ENCODE results near the gene HSD3B7. TPM values are rescaled to one million over a fixed set of nuclear protein-coding genes. Genes with fewer than 3 reads are reported as not detected.

The HSD3B7 gene
- total RNA-seq, 1 experiment from 2014 or later, result 0.95 TPM

- Histone ChIP-seq H3K27me3 (replicated peaks; ENCODE audit: insufficient read depth, low read depth, low read length, poor library complexity) (no peaks in the 10 kb centered on the region), H3K4me1 (ENCODE audit: insufficient read depth, low read length, poor library complexity, severe bottlenecking) (peaks cover 10% of the 10 kb centered on the region), H3K4me3 (ENCODE audit: low read depth, low read length, poor library complexity, severe bottlenecking) (peak within 1 kb of the TSS; percentile 80), H3K36me3 (ENCODE audit: insufficient read depth, low read length, poor library complexity, severe bottlenecking) (peaks cover 37% of the 10 kb centered on the region), H3K9me3 (ENCODE audit: low read depth, low read length, poor library complexity, severe bottlenecking) (no peaks in the 10 kb centered on the region), H3K27ac (ENCODE audit: low read depth, low read length, poor library complexity, severe bottlenecking) (peak within 1 kb of the TSS; percentile 99)
- ChIA-PET POLR2A (ENCODE audit: low non-redundant PET) (no interaction called here), CTCF (no interaction called here)
- no TSS peak for BruUV-seq (replicated peaks)
- TF ChIP-seq EZH2 (IDR thresholded peaks at IDR 0.05; ENCODE audit: borderline replicate concordance, low read depth, low read length, poor library complexity, severe bottlenecking), result no peak
- TF ChIP-seq CTCF (conservative IDR thresholded peaks at IDR 0.05; ENCODE audit: low read depth, low read length), result no peak
- intact Hi-C loops (cut with micrococcal nuclease; ENCODE audit: unreplicated experiment), result loop anchor here (10.0 kb wide), 3 partner anchors 137 to 907 kb away; partner anchors contain the start of gene VKORC1
- peak; percentile 98 for DNase-seq (ENCODE audit: low spot score)
Measured at GRCh38 chr16:30957456-30958174, 27.4 kb upstream of the HSD3B7 start, which contains the start of gene SETD1A. Gene SETD1A, plus strand, starts transcription at chr16:30957754. Its CDS starts 978 bp downstream, at chr16:30958732.

GRCh38 chr16:30958175-30959079 lies 26.6 kb upstream of the HSD3B7 start:
- DNase-seq (ENCODE audit: low spot score), result no peak
- H3K4me1 ChIP-seq (ENCODE audit: insufficient read depth, low read length, poor library complexity, severe bottlenecking), result peaks cover 10% of the 10 kb centered on the region
- BruUV-seq (replicated peaks), result no TSS peak
- H3K36me3 ChIP-seq (ENCODE audit: insufficient read depth, low read length, poor library complexity, severe bottlenecking), result peaks cover 46% of the 10 kb centered on the region
- ChIA-PET CTCF (no interaction called here), POLR2A (ENCODE audit: low non-redundant PET) (no interaction called here)
- peak overlapping the region; percentile 99 for H3K27ac ChIP-seq (ENCODE audit: low read depth, low read length, poor library complexity, severe bottlenecking)
- intact Hi-C loops (cut with micrococcal nuclease; ENCODE audit: unreplicated experiment), result loop anchor here (10.0 kb wide), 3 partner anchors 136 to 906 kb away; partner anchors contain the start of gene VKORC1
- H3K9me3 ChIP-seq (ENCODE audit: low read depth, low read length, poor library complexity, severe bottlenecking), result no peaks in the 10 kb centered on the region
- H3K27me3 ChIP-seq (replicated peaks; ENCODE audit: insufficient read depth, low read depth, low read length, poor library complexity), result no peaks in the 10 kb centered on the region
- peak overlapping the region; percentile 80 for H3K4me3 ChIP-seq (ENCODE audit: low read depth, low read length, poor library complexity, severe bottlenecking)
- TF ChIP-seq EZH2 (IDR thresholded peaks at IDR 0.05; ENCODE audit: borderline replicate concordance, low read depth, low read length, poor library complexity, severe bottlenecking) (no peak), CTCF (conservative IDR thresholded peaks at IDR 0.05; ENCODE audit: low read depth, low read length) (no peak)

GRCh38 chr16:30961384-30961783 lies 23.6 kb upstream of the HSD3B7 start:
- no peak overlapping the region for H3K27ac ChIP-seq (ENCODE audit: low read depth, low read length, poor library complexity, severe bottlenecking)
- no TSS peak for BruUV-seq (replicated peaks)
- no peak for TF ChIP-seq CTCF (conservative IDR thresholded peaks at IDR 0.05; ENCODE audit: low read depth, low read length)
- TF ChIP-seq EZH2 (IDR thresholded peaks at IDR 0.05; ENCODE audit: borderline replicate concordance, low read depth, low read length, poor library complexity, severe bottlenecking), result no peak
- ChIA-PET CTCF (no interaction called here), POLR2A (ENCODE audit: low non-redundant PET) (interaction anchor here (0.6 kb wide), 1 partner anchor 818 kb away, joined by 4 read pairs; no protein-coding TSS in a partner anchor)
- H3K36me3 ChIP-seq (ENCODE audit: insufficient read depth, low read length, poor library complexity, severe bottlenecking), result peaks cover 72% of the 10 kb centered on the region
- H3K9me3 ChIP-seq (ENCODE audit: low read depth, low read length, poor library complexity, severe bottlenecking), result no peaks in the 10 kb centered on the region
- intact Hi-C loops (cut with micrococcal nuclease; ENCODE audit: unreplicated experiment), result no loop called here
- H3K27me3 ChIP-seq (replicated peaks; ENCODE audit: insufficient read depth, low read depth, low read length, poor library complexity), result no peaks in the 10 kb centered on the region
- H3K4me1 ChIP-seq (ENCODE audit: insufficient read depth, low read length, poor library complexity, severe bottlenecking), result peaks cover 10% of the 10 kb centered on the region
- no peak overlapping the region for H3K4me3 ChIP-seq (ENCODE audit: low read depth, low read length, poor library complexity, severe bottlenecking)
- no peak for DNase-seq (ENCODE audit: low spot score)
